HUES64 (cell line): ENCODE data around the gene TSPAN4.
A peak's percentile ranks its signal among the peaks of the same experiment; 100 is the strongest.

Source experiments
- H3K27ac ChIP-seq: 2 replicates; pipeline ENCODE4 v1.7.0; 2013; ENCODE audit warnings: low read depth, low read length, inconsistent platforms
- H3K27me3 ChIP-seq: 2 replicates; pipeline ENCODE4 v1.6.1; 2013; ENCODE audit warnings: mild to moderate bottlenecking, low read length; ENCODE audit not compliant: insufficient read depth
- H3K36me3 ChIP-seq: 2 replicates; pipeline ENCODE4 v1.6.1; 2013; ENCODE audit warnings: mild to moderate bottlenecking, low read length; ENCODE audit not compliant: insufficient read depth
- H3K4me1 ChIP-seq: 2 replicates; pipeline ENCODE4 v1.6.1; 2013; ENCODE audit warnings: mild to moderate bottlenecking, low read length, moderate library complexity; ENCODE audit not compliant: insufficient read depth
- H3K4me3 ChIP-seq: 2 replicates; pipeline ENCODE4 v1.5.1; 2013; ENCODE audit warnings: mild to moderate bottlenecking, low read length, moderate library complexity
- H3K9ac ChIP-seq: 2 replicates; pipeline ENCODE4 v1.6.1; 2013; ENCODE audit warnings: mild to moderate bottlenecking, low read depth, low read length
- H3K9me3 ChIP-seq: 2 replicates; pipeline ENCODE4 v1.6.1; 2013; ENCODE audit warnings: low read depth, low read length; ENCODE audit not compliant: insufficient read depth
- WGBS: fragments of 150-250, 120-280 bp; methylation state at CpG from one replicate; pipeline ENCODE4 v1.1.7; 2013; ENCODE audit warnings: missing lambda C conversion rate; 5-methylcytosine and 5-hydroxymethylcytosine counted together

TSPAN4 gene

DNA sequence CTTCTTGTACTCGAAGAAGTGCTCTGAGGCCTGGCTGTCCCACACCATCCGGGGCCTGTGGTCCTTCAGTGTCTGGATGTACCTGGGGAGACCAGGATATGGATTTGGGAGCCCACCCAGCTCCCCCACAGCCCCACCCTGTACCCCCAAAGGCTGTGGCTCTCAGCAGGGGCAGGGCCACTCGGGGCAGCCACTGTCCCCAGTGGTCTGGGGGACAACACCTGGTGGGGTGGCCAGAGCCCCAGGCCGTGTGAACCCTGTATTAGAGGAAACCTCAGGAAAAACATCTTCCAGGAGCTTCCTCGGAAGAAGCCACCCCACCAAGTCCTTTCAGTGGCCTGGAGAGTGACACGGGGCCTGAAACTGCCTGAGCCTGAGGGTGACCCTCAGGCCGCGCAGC, 27.8 kb downstream of the TSPAN4 start:
- WGBS: 83% methylated on average over 8 of the region's 8 CpGs
- no peaks in the 10 kb centered on the region for H3K4me1 ChIP-seq
- no peak overlapping the region for H3K9ac ChIP-seq
- no peaks in the 10 kb centered on the region for H3K27me3 ChIP-seq
- H3K27ac ChIP-seq: 0 out of 2 replicates have a peak overlapping the region, but pooled peaks have one; percentile 30
- peaks cover 25% of the 10 kb centered on the region for H3K36me3 ChIP-seq
- H3K4me3 ChIP-seq: no peak overlapping the region
- no peaks in the 10 kb centered on the region for H3K9me3 ChIP-seq

DNA sequence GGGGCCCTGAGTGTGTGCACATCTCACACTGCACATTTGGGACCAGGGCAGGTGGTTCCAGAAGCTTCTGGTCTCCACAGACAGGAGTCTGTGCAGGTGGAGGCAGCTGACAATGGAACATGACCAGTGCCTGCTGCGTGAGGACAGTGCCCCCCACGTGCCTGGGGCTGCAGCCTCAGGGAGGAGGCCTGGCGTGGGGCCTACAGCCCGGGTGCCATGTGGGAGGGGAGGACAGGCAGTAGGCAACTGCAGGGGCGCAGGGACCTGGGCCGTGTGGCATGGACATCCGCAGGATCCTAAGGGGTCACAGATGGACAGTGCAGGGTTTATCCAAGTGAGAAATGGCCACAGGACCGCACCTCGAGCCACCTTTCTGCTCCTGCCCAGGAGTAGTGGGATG, 28.8 kb downstream of the TSPAN4 start:
- WGBS: 81% methylated on average over 9 of the region's 9 CpGs
- Histone ChIP-seq H3K9me3 (no peaks in the 10 kb centered on the region), H3K36me3 (peaks cover 23% of the 10 kb centered on the region), H3K4me1 (no peaks in the 10 kb centered on the region), H3K27me3 (no peaks in the 10 kb centered on the region), H3K27ac (no peak overlapping the region), H3K4me3 (no peak overlapping the region), H3K9ac (no peak overlapping the region)

DNA sequence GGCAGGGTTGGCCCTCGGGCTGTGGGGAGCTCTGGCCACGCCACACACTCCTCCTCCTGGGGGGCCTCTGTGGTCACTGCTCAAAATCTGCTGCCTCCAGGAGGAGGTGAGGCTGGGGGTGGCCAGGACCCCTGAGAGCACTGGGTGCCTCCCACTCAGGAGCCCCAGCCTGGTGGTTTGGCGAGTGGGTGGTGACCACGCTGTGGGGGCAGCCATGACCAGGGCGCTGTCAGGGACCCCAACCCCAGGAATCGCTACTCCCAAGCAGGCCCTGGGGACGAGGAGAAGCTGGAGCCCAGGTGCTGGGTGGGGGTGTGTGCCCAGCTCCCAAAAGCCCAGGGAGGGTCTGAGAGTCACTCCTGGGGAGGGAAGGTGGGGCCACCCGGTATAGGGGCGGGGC, 30.1 kb downstream of the TSPAN4 start:
- H3K4me1 ChIP-seq: no peaks in the 10 kb centered on the region
- 91% methylated on average over 9 of the region's 9 CpGs for WGBS

GRCh38 chr11:873706-874105, 31.1 kb downstream of the TSPAN4 start:
- H3K36me3 ChIP-seq: peaks cover 26% of the 10 kb centered on the region
- no peak overlapping the region for H3K27ac ChIP-seq
- WGBS: 85% methylated on average over 11 of the region's 12 CpGs

More for the DNA sequence above, 30.1 kb downstream of the TSPAN4 start:
- no peak overlapping the region for H3K27ac ChIP-seq
- H3K36me3 ChIP-seq: peaks cover 27% of the 10 kb centered on the region
- H3K27me3 ChIP-seq: no peaks in the 10 kb centered on the region
- H3K9me3 ChIP-seq: no peaks in the 10 kb centered on the region
- no peak overlapping the region for H3K4me3 ChIP-seq
- no peak overlapping the region for H3K9ac ChIP-seq

DNA sequence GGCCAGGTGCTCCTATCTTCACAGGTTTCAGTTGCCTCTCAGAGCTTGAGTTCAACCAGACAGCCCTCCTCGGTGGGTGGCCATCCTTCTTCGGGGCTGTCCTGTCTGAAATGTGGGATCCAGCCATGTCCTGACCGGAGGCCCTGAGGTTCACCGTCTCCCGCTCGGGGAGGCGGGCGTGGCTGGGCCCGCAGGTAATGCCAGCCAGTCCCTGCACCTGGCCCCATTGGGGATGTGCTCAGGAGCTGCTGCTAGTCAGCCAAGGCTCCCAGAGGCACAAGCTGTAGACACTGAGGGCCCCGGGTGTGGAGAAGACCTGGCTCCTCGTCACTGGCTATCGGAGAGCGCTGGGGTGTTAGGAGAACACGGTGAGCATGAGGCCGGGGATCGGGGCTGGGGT, 32.6 kb downstream of the TSPAN4 start:
- no peaks in the 10 kb centered on the region for H3K4me1 ChIP-seq
- H3K36me3 ChIP-seq: peaks cover 32% of the 10 kb centered on the region
- H3K4me3 ChIP-seq: no peak overlapping the region
- WGBS: 94% methylated on average over 16 of the region's 16 CpGs
- no peaks in the 10 kb centered on the region for H3K27me3 ChIP-seq
- no peak overlapping the region for H3K27ac ChIP-seq
- H3K9ac ChIP-seq: no peak overlapping the region
- no peaks in the 10 kb centered on the region for H3K9me3 ChIP-seq

More at GRCh38 chr11:873706-874105, 31.1 kb downstream of the TSPAN4 start:
- H3K9me3 ChIP-seq: no peaks in the 10 kb centered on the region
- H3K27me3 ChIP-seq: no peaks in the 10 kb centered on the region
- no peak overlapping the region for H3K9ac ChIP-seq
- no peak overlapping the region for H3K4me3 ChIP-seq
- H3K4me1 ChIP-seq: no peaks in the 10 kb centered on the region

GRCh38 chr11:875769-876301, 33.2 kb downstream of the TSPAN4 start:
- H3K9me3 ChIP-seq: no peaks in the 10 kb centered on the region
- WGBS: 94% methylated on average over 21 of the region's 21 CpGs
- no peak overlapping the region for H3K27ac ChIP-seq
- no peak overlapping the region for H3K4me3 ChIP-seq
- H3K4me1 ChIP-seq: no peaks in the 10 kb centered on the region
- H3K27me3 ChIP-seq: no peaks in the 10 kb centered on the region
- H3K9ac ChIP-seq: no peak overlapping the region
- H3K36me3 ChIP-seq: peaks cover 38% of the 10 kb centered on the region

DNA sequence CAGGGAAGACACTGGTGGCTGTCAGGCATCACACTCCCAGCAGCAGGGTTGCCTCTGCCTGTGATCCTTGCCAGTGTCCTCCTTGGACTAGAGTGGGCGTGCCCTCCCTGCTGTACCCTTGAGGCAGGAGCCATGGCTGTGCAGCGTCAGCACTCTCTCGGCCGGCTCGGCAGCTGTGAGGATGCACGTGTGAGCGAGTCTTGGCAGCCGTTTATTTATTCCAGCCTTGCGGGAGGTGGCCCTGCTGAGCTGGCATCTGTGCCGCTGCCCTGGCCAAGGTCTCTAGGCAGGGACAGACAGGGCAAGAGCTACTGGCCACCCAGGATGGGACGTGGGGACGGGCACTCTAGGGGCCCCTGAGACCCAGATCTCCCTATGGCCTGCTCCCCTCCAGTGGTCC, 33.9 kb downstream of the TSPAN4 start:
- 95% methylated on average over 12 of the region's 12 CpGs for WGBS
- peaks cover 40% of the 10 kb centered on the region for H3K36me3 ChIP-seq
- H3K4me1 ChIP-seq: no peaks in the 10 kb centered on the region
- H3K9ac ChIP-seq: no peak overlapping the region
- H3K27ac ChIP-seq: no peak overlapping the region
- H3K4me3 ChIP-seq: no peak overlapping the region
- no peaks in the 10 kb centered on the region for H3K9me3 ChIP-seq
- H3K27me3 ChIP-seq: no peaks in the 10 kb centered on the region

GRCh38 chr11:877565-877964, 34.9 kb downstream of the TSPAN4 start:
- Histone ChIP-seq H3K36me3 (peaks cover 45% of the 10 kb centered on the region), H3K27ac (no peak overlapping the region), H3K4me3 (no peak overlapping the region), H3K9ac (no peak overlapping the region), H3K4me1 (no peaks in the 10 kb centered on the region), H3K27me3 (no peaks in the 10 kb centered on the region), H3K9me3 (no peaks in the 10 kb centered on the region)
- WGBS: 87% methylated on average over 11 of the region's 11 CpGs

GRCh38 chr11:880447-880846, 37.8 kb downstream of the TSPAN4 start:
- H3K9me3 ChIP-seq: no peaks in the 10 kb centered on the region
- H3K27me3 ChIP-seq: no peaks in the 10 kb centered on the region
- peaks cover 51% of the 10 kb centered on the region for H3K36me3 ChIP-seq
- H3K4me1 ChIP-seq: no peaks in the 10 kb centered on the region
- H3K4me3 ChIP-seq: no peak overlapping the region
- no peak overlapping the region for H3K27ac ChIP-seq
- 95% methylated on average over 14 of the region's 14 CpGs for WGBS
- H3K9ac ChIP-seq: no peak overlapping the region

DNA sequence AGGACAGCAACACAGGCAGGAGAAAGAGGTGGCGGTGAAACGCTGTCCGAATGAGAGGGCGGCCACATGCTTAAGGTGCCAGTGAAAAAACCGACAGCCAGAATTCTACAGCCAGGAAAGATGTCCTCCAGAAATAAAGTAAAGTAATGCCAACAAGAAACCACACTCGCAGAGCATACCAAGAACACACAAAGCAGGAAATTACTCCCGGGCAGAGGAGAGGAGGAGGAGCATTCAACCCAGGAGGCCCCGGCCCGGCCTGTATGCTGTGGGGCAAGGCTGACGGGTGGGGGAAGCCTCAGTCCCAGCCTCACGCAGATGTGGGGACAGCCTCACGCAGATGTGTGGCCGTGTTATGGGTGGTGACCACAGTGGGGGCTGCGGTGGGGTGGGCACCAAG, 39.9 kb downstream of the TSPAN4 start:
- H3K36me3 ChIP-seq: peaks cover 60% of the 10 kb centered on the region

GRCh38 chr11:883527-883926, 40.9 kb downstream of the TSPAN4 start:
- no peaks in the 10 kb centered on the region for H3K9me3 ChIP-seq
- no peaks in the 10 kb centered on the region for H3K4me1 ChIP-seq
- H3K27ac ChIP-seq: no peak overlapping the region
- no peak overlapping the region for H3K4me3 ChIP-seq
- no peaks in the 10 kb centered on the region for H3K27me3 ChIP-seq
- H3K9ac ChIP-seq: no peak overlapping the region
- 86% methylated on average over 10 of the region's 10 CpGs for WGBS
- H3K36me3 ChIP-seq: peaks cover 57% of the 10 kb centered on the region

More for the DNA sequence above, 39.9 kb downstream of the TSPAN4 start:
- no peak overlapping the region for H3K4me3 ChIP-seq
- H3K4me1 ChIP-seq: no peaks in the 10 kb centered on the region
- no peak overlapping the region for H3K9ac ChIP-seq
- no peaks in the 10 kb centered on the region for H3K27me3 ChIP-seq
- H3K9me3 ChIP-seq: no peaks in the 10 kb centered on the region
- no peak overlapping the region for H3K27ac ChIP-seq
- WGBS: 95% methylated on average over 13 of the region's 14 CpGs

- no peaks in the 10 kb centered on the region for H3K27me3 ChIP-seq
- no peak overlapping the region for H3K4me3 ChIP-seq
- H3K27ac ChIP-seq: no peak overlapping the region
- H3K9ac ChIP-seq: no peak overlapping the region
- no peaks in the 10 kb centered on the region for H3K9me3 ChIP-seq
- 89% methylated on average over 16 of the region's 16 CpGs for WGBS
- no peaks in the 10 kb centered on the region for H3K4me1 ChIP-seq
- peaks cover 51% of the 10 kb centered on the region for H3K36me3 ChIP-seq
Observed at GRCh38 chr11:884578-885070, 42.0 kb downstream of the TSPAN4 start.
